NCI-H2029 (cell line): ENCODE data around the gene CFHR1.

Experiments
- DNase-seq: peaks from one replicate; lab custom pipeline; 2025; lab: John Stamatoyannopoulos, UW

CFHR1 gene

DNA sequence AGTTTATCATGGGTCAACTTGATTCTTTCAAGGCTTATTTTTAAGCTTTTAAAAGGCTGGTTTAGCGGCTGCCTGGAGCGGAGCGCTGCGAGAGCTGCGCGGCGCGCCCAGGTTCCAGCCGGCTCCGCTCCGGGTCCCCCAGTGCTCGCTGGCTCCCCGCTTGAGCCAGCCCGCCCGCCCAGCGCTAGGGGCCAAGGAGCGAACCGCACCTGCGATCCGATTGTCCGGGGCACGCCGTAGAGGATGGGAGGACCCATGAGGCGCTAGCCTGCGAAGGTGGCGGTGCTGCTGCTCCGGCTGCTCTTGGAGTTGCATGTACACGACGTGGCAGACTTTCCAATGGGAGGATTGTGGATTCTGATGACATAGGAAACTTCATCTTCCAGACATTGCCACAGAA, 58.4 kb downstream of the CFHR1 start:
- no peak for DNase-seq
